GM21390 (cell line): ENCODE results near the gene TUBG2.
A peak's percentile ranks its signal among the peaks of the same experiment; 100 is the strongest.
"Not testable (repeated sequence)": the region's sequence is repeated elsewhere in the genome, so short reads cannot be mapped to it uniquely, and the experiment has no call there.

Experiments
- ATAC-seq: cut with Tn5 transposase; IDR thresholded peaks from one replicate; pipeline ENCODE4 v1.9.1; 2021; ENCODE audit not compliant: unreplicated experiment

Gene TUBG2

DNA sequence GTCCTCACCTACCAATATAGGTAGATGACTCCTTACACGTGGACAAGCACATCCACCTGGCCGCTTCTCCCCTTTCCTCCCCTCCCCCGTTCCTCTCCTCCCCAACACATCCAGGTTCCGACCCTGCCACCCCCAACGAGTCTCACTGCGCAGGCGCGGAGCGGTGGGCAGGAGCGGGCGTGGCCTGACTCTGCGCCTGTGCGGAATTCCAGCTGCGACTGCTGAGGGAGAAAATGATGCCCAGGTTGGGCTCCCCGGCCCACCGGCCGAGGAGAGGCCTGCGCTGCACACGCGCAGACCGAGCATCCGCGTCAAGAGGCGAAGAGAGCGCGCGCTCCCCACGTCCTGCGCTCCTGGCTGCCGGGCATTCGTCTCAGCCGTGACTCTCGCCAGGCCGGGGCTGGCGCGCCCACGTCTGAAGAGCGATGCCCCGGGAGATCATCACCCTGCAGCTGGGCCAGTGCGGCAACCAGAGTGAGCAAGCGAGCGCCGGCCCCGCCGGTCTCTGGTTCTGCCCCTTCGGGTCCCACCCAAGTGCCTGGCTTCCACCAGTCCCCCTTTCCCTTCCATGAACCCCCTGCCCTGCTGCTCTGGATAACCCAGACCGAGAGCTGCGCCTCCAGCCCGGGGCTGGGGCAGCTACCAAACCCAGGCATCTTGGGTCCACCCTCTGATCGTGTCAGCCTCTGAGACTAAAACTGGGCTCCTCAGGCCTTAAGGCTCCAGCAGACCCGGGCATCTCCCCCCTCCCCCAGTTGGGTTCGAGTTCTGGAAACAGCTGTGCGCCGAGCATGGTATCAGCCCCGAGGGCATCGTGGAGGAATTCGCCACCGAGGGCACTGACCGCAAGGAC is at the start of gene TUBG2:
Gene TUBG2 (plus strand): TSS at position 206 of the 853 bp plus-strand sequence. CDS start 220 bp downstream, at position 426.
- ATAC-seq = no peak

DNA sequence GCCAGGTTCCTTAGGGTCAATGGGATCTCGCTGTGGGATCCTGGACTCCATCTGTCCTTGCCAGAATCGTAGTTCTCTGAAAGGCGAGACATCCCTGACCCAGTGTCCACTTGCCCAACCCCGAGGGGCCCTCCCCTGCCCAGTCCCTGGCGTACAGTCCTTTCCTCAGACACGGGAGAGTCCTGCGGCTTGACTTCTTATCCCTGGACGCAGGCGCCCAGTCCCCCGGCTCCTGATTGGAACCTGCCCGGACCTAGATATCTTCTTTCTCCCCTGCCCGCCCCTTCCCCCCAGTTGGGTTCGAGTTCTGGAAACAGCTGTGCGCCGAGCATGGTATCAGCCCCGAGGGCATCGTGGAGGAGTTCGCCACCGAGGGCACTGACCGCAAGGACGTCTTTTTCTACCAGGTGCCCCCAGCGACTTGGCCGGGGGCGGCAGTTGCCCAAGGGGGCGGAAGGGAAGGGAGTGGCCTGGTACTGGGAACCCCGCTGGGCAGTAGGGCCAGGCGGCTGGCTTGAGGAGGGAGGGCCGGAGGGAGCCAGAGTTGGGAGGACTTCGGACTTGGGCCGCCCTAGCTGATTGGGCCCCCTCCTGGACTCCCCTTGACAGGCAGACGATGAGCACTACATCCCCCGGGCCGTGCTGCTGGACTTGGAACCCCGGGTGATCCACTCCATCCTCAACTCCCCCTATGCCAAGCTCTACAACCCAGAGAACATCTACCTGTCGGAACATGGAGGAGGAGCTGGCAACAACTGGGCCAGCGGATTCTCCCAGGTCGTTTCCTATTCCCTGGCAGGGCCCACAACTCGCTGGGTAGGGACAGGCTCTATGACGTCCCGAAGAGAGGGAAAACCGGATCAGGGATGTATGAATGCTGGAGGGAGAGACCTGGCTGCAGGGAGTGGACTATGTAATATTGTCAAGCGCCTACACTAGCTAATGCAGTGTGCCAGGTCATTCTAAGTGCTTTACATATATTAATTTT is 49.0 kb upstream of the TUBG2 start:
- not testable (repeated sequence) for ATAC-seq

DNA sequence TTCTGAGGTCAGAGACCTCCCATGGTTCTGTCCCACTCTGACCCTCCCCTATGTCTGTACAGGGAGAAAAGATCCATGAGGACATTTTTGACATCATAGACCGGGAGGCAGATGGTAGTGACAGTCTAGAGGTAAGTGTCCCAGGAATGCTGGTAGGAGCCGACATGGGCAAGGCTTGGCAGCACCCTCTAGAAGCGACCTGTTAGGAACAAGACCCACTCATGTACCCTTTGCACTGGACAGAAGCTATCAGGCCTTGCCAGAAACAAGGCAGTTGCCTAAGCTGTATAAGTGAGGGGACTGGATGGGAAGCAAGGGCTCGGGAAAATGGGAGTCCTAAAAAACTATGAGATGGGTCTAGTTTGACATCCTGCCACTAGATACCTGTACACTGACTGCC is 47.1 kb upstream of the TUBG2 start:
- ATAC-seq = no peak

DNA sequence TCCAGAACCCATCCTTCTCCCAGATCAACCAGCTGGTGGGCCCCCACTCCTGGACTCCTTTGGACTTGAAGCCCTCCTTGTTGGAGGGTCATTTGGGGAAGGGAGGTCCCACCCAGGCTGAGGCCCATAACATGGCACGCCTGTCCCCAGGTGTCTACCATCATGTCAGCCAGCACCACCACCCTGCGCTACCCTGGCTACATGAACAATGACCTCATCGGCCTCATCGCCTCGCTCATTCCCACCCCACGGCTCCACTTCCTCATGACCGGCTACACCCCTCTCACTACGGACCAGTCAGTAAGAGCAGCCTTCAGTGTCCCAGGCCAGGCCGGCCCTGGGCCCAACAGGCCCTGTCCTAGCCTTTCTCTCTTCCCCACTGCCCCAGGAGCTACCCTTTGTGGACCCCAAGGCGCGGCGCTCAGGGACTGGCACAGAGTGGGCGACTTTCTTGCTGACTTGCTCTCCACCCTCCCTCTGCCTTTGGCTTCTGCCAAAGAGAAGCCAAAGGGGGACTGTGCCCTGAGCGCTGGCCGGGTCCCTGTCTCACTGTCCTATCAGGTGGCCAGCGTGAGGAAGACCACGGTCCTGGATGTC is 45.3 kb upstream of the TUBG2 start:
- no peak for ATAC-seq

DNA sequence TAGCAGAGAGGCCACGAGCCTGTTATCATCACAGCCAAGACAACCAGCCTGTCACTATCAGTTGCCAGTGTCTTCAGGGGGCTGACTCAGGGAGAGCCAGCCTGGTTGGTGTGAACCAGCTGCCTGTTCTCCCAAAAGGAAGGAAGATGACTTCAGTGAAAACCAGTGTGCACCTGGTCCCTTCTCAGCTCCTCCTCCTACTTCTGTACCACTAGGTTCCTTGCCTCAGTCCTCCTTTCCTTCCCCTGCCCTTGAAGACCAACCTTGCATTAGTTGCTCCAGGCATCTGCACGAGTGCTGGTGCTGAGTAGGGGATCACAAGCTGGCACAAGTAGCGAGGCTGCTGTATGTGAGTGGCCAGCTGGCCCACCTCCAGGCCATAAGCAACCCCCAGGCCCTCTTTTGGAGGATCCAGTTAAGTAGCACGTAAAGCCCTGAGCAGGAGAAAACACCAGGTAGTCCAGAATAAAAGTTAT is 41.1 kb upstream of the TUBG2 start:
- peak; percentile 25 for ATAC-seq

DNA sequence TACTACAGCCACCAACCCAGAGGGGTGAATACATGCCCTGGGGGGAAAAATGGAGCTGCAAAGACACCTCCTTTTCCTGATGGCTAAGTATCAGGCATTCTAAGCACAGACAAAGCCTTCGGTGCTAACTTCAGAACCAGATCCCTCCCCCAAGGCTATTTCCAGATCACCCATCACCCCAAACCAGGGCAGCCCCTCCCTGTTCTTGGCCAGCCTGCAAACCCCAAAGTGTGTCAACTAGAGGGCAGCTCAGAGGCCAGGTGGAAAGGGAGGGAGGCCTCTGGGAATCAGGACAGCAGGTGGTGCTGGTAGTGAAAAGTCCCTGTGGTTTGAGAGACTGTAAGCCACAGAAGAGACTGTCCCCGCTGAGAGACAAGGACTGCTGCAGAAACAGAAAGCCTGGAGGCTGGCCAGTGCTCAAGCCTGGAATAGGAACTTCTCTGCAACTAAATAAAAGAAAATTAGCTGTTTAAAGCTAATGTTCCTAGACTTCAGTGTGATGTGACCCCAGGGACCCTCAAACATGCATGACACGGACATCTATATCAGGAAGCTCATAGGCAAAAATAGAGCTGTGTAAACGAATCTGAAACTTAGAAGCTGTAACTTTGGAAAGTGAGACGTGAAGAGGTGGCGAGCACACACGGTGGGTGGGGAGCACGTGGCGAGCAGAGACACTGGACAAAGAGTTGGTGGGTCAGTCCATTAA is 40.5 kb upstream of the TUBG2 start:
- peak; percentile 74 for ATAC-seq

DNA sequence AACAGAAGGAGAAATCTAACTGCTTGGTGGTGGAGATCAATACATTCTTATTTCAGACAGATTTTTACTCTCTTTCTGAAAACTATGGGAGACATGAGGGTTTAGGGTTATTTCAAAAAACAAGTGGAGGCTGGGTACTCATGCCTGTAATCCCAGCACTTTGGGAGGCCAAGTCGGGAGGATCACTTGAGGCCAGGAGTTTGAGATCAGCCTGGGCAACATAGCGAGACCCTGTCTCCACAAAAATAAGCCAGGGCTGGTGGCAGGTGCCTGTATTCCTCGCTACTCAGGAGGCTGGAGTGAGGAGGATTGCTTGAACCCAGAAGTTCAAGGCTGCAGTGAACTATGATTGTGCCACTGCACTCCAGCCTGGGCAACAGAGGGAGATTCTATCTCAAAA is 37.1 kb upstream of the TUBG2 start:
- ATAC-seq = not testable (repeated sequence)

DNA sequence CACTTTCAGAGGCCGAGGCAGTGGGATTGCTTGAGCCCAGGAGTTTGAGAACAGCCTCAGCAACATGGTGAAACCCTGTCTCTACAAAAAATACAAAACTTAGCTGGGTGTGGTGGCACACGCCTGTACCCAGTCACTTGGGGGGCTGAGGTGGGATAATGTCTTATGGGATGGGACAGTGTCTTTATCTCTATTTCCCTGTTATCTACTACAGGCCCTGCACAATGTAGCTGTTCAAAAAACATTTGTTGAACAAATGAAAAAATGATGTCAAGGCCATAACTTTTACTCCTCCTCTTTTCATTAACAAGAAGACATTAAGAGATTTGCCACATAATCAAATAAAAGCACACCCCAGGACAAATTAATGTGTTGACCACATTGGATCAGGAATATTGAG is 35.8 kb upstream of the TUBG2 start:
- no peak for ATAC-seq

DNA sequence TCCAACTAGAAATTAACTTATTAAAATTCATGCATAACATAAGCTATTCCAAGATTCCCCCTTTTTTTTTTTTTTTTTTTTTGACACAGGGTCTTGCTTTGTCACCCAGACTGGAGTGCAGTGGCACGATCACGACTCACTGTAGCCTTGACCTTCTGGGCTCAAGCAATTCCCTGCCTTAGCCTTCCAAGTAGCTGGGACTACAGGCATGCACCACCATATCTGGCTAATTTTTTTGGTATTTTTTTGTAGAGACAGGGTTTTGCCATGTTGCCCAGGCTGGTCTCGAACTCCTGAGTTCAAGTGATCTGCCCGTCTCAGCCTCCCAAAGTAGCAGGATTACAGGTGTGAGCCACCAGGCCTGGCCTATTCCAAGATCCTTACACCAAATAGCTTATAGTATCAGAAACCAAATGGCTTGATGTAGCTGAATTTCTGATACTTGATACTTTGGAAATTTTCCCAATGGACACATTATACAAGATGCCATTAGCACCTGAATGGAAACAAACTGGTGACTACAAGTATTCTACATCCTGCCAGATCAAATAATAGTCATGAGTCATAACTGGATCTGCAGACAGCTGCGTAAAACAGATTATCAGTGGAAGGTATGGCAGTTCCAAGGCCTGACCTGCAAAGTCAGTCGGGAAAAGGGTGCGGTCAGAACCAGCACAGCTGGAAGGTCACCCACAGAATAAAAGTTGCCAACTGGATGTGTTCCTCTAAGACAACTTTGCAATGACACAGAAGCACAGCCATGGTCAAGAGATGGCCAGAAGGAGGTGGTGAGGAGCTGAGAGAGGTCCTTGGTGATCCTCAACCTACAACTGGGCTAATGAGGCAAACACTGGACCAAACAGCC is 35.1 kb upstream of the TUBG2 start:
- ATAC-seq = no peak

DNA sequence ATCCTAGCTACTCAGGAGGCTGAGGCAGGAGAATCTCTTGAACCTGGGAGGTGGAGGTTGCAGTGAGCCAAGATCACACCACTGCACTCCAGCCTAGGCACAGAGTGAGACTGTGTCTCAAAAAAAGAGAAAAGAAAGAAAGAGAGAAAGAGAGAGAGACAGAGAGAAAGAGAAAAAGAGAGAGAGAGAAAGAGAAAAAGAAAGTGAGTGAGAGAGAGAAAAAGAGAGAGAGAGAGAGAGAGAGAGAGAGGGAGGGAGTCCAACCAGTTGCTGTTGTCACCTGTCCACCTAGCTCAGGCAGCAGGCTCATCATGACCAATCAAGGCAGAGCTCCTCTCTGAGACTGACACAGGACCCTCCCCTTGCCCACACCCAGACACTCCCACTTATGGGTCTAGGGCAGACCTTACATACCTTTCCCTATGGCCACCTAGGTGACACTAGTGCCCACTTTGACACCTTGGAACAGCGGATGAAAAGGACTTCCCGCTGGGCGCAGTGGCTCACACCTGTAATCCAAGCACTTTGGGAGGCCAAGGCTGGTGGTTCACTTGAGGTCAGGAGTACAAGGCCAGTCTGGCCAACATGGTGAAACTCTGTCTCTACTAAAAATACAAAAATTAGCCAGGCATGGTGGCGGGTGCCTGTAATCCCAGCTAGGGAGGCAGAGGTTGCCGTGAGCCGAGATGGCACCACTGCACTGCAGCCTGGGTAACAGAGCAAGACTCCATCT is 31.9 kb upstream of the TUBG2 start:
- not testable (repeated sequence) for ATAC-seq

DNA sequence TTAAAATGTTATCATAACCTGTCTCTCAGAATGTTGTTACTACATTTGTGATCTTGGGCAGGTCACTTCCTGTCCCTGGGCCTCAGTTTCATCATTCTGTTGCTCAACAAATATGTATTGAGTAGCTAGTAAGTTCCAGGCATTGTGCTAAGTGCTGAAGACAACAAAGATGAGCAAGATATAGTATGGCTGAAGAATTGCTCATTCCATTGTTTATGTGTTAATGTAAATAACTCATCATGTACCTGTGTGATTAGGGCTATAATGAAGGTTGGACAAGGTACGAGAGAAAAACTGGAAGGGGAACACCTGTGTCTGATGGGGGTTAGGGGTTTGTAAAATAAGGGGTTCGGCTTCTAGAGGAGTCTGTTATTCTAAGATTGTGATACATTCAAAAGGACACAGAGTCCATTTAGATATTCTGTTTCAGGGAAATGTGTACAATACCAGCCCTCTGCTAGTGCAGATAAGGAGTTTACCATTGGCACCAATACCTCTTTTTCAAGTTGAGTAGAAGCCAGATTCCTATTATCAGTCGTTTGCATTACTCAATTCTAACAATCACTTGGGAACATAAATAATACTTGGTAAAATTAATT is 29.6 kb upstream of the TUBG2 start:
- ATAC-seq = no peak

DNA sequence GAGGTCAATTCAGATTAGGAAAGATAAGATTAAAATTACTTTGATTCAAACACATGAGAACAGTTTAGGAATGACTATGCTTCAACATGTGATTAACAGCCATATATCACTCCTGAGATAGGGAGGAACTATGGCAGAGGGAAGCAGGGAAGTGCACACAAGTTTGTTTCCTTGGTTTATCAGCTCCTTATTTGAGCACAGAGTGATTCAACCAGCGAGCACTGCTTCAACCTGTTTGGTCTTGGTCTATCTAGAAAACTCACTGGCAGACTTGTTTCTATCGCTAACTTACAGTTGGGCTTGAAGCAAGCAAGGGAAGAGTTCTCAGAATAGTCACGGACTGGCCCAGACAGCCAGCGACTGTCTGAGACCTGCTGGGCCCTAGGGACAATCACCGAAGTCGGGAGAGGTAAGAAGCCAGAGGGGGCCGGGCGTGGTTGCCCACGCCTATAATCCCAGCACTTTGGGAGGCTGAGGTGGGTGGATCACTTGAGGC is 26.1 kb upstream of the TUBG2 start:
- no peak for ATAC-seq

DNA sequence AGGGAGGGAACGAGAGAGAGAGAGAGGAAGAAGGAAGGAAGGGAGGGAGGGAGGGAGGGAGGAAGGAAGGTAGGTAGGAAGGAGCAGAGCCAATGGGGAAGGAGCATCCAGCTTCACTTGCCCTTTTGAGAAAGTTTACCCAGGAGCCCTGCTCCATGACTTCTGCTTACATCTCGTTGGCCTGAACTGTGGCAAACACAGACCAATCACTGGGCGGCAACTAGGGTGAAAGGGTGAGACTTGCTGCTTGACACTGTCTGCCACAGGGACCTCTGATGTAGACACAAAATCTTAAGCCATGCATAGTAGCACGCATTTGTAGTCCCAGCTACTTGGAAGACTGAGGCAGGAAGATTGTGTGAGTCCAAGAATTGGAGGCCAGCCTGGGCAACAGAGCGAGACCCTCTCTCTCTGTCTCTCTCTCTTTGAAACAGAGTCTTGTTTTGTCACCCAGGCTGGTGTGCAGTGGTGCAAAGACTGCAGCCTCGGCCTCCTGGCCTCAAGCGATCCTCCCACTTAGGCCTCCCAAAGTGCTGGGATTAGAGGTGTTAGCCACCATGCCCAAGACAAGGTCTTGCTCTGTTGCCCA is 19.5 kb upstream of the TUBG2 start:
- ATAC-seq = no peak

DNA sequence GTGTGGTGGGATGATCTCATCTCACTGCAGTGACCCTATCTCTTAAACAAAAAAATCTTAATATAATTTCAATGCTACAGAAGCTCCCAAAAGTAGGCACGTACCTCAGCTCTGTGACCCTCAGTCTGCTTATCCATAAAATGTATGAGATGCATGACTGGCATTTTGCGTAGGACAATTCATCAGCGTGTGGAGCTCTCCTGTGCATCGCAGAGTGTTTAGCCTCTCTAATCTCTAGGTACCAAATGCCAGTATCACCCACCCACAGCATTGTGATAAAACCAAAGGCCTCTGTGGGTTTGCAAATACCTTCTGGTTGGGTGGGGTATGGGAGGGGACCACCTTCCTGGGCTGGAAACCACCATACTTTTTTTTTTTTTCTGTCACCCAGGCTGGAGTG is 19.0 kb upstream of the TUBG2 start:
- ATAC-seq = no peak

DNA sequence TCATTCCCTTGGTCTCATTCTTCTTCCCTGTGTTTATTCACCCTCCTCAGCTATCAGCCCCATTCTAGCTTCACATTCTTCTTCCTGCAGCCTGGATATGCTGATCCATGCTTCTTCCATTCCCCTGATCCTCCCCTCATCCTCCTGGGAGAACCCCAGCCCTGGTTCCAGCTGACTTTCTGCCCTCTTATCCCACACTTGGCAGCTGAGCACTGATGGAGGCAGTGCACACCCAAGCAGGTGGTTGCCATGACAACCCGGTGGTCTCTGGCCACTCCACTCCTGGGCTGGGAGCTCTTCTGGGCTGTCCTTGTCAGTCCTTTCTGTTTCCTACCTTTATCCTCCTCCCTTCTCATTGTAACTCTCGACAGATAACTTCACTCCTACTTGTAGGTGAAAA is 16.7 kb upstream of the TUBG2 start:
- ATAC-seq = no peak

DNA sequence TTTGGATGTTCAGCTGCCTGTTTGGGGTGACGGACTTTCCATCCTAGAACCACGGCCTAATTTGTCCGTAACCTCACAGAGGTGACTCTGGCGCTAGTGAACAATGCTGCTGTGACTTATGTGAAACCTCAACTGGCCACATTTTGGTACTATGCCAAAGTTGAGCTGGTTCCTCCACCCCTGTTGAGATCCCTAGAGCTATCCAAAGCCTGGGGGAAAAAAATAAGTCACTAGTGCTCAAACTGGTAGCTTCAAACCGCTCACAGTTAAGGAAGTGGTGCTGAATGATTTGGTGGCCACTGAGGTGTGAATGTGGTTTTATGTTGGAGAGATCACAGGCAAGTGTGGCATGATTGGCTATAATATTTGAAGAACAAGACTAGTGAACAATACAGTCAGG is 11.3 kb upstream of the TUBG2 start:
- ATAC-seq = no peak

DNA sequence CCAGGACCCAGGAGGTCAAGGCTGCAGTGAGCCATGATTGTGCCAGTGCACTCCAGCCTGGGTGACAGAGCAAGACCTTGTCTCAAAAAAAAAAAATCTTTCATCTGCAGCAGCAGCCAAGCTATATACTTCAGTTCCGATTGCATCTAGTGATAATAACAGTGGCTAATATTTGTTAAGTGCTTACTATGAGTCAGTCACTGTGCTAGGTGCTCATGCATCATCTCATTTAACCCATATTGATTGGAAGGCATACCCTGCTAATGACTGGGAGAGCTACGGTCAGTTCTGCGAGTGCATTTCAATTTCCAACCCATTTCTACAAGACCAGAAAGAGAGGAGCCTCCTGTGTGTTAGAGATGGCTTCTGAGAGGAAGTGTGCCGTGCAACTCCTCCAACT is 7.7 kb upstream of the TUBG2 start:
- no peak for ATAC-seq
